Adipocyte (in vitro differentiated cells): ENCODE data around the gene CLSTN2.

Source experiments
- DNase-seq: peaks from one replicate; pipeline ENCODE4 v3.0.0-alpha.2; 2015; ENCODE audit warnings: low read depth
- H3K27me3 ChIP-seq: replicated peaks from 2 replicates; pipeline ENCODE4 v1.7.0; 2013; ENCODE audit warnings: mild to moderate bottlenecking, low read length, moderate library complexity; ENCODE audit not compliant: control insufficient read depth, insufficient read depth
- H3K36me3 ChIP-seq: 2 replicates; pipeline ENCODE4 v1.7.0; 2013; ENCODE audit warnings: low read length, mild to moderate bottlenecking, moderate library complexity; ENCODE audit not compliant: control insufficient read depth, insufficient read depth, severe bottlenecking
- H3K4me1 ChIP-seq: 2 replicates; pipeline ENCODE4 v1.7.0; 2013; ENCODE audit warnings: mild to moderate bottlenecking, low read length, moderate library complexity; ENCODE audit not compliant: control insufficient read depth, insufficient read depth
- H3K4me3 ChIP-seq: 2 replicates; pipeline ENCODE4 v1.7.0; 2013; ENCODE audit warnings: mild to moderate bottlenecking, low read length, moderate library complexity
- H3K9ac ChIP-seq: 2 replicates; pipeline ENCODE4 v1.7.0; 2013; ENCODE audit warnings: mild to moderate bottlenecking, low read length, moderate library complexity
- H3K9me3 ChIP-seq: 2 replicates; pipeline ENCODE4 v1.7.0; 2013; ENCODE audit warnings: mild to moderate bottlenecking, low read length, moderate library complexity; ENCODE audit not compliant: control insufficient read depth

CLSTN2 gene

DNA sequence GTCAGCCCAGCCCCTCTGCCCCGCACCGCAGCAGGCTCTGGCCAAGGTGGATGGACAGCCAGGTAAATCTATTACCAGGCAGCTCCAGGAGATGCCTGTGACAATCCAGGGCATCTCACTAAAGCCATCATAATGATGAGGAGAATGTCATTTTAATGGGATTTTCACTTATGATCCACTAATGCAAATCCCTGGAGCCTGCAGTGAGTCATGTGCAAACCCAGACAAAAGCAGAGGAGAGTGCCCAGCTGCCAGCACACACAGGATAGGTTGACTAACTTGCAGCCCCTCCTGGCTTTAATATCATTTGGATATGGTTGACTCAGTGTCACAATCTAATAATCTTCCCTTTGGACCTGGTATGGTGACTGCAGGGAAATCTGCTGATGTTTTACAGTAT is 536.0 kb downstream of the CLSTN2 start:
- H3K27me3 ChIP-seq = no peaks in the 10 kb centered on the region
- H3K36me3 ChIP-seq = no peaks in the 10 kb centered on the region
- no peaks in the 10 kb centered on the region for H3K9me3 ChIP-seq
- H3K4me1 ChIP-seq = peaks cover 31% of the 10 kb centered on the region
- DNase-seq = peak; percentile 25
- no peak overlapping the region for H3K9ac ChIP-seq
- H3K4me3 ChIP-seq = no peak overlapping the region

- H3K4me3 ChIP-seq = no peak overlapping the region
- H3K9me3 ChIP-seq = no peaks in the 10 kb centered on the region
- no peaks in the 10 kb centered on the region for H3K36me3 ChIP-seq
- no peak overlapping the region for H3K9ac ChIP-seq
- peaks cover 25% of the 10 kb centered on the region for H3K4me1 ChIP-seq
- peak; percentile 5 for DNase-seq
- no peaks in the 10 kb centered on the region for H3K27me3 ChIP-seq
These were observed 537.5 kb downstream of the CLSTN2 start for GRCh38 chr3:140472306-140473020.

- Histone ChIP-seq H3K9me3 (no peaks in the 10 kb centered on the region), H3K27me3 (no peaks in the 10 kb centered on the region), H3K9ac (no peak overlapping the region), H3K4me1 (peaks cover 7% of the 10 kb centered on the region), H3K4me3 (no peak overlapping the region), H3K36me3 (no peaks in the 10 kb centered on the region)
- no peak for DNase-seq
These were observed 552.6 kb downstream of the CLSTN2 start for GRCh38 chr3:140487566-140487965.

DNA sequence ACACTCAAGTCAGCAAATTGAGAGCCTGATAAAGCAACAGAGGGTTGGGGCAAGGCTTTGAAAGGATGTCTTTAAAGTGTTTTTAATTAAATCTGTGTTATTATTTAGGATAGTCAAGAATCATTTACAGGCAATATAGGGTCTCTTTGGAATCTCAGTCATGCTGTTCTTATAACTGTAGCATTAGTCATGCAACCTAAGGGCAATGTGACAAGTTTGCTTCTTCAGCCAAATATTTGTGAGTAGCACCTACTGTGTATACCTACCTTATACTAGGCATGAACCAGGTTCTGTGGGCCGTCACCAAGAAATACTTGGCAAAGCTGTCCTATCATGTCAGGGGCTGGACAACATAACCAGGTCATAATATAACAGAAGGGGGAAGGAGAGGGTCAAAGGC is 558.3 kb downstream of the CLSTN2 start:
- peaks cover 6% of the 10 kb centered on the region for H3K9me3 ChIP-seq
- no peak overlapping the region for H3K4me3 ChIP-seq
- no peaks in the 10 kb centered on the region for H3K4me1 ChIP-seq
- H3K27me3 ChIP-seq = peaks cover 8% of the 10 kb centered on the region
- H3K9ac ChIP-seq = no peak overlapping the region
- H3K36me3 ChIP-seq = no peaks in the 10 kb centered on the region
- no peak for DNase-seq

DNA sequence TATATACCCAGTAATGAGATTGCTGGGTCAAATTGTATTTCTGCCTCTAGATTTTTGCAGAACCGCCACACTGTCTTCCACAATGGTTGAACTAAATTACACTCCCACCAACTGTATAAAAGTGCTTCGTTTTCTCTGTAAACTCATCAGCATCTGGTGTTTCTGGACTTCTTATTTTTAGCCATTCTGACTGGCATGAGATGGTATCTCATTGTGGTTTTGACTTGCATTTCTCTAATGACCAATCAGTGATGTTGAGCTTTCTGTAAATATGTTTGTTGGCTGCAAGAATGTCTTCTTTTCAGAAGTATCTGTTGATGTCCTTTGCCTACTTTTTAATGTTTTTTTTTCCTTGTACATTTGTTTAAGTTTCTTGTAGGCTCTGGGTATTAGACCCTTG is 560.0 kb downstream of the CLSTN2 start:
- Histone ChIP-seq H3K9ac (no peak overlapping the region), H3K27me3 (peaks cover 8% of the 10 kb centered on the region), H3K36me3 (no peaks in the 10 kb centered on the region), H3K9me3 (peaks cover 6% of the 10 kb centered on the region), H3K4me1 (no peaks in the 10 kb centered on the region), H3K4me3 (no peak overlapping the region)
- peak; percentile 42 for DNase-seq

GRCh38 chr3:140497331-140497730 is 562.3 kb downstream of the CLSTN2 start:
- Histone ChIP-seq H3K9me3 (peaks cover 6% of the 10 kb centered on the region), H3K4me1 (peaks cover 13% of the 10 kb centered on the region), H3K9ac (no peak overlapping the region), H3K27me3 (peaks cover 8% of the 10 kb centered on the region), H3K4me3 (no peak overlapping the region), H3K36me3 (no peaks in the 10 kb centered on the region)
- no peak for DNase-seq

GRCh38 chr3:140499114-140499757 is 564.3 kb downstream of the CLSTN2 start:
- DNase-seq = peak; percentile 58

GRCh38 chr3:140500473-140500872 is 565.5 kb downstream of the CLSTN2 start:
- Histone ChIP-seq H3K9me3 (peaks cover 5% of the 10 kb centered on the region), H3K36me3 (no peaks in the 10 kb centered on the region), H3K9ac (no peak overlapping the region), H3K27me3 (peaks cover 8% of the 10 kb centered on the region), H3K4me3 (no peak overlapping the region), H3K4me1 (peaks cover 20% of the 10 kb centered on the region)
- DNase-seq = no peak

More at GRCh38 chr3:140499114-140499757, 564.3 kb downstream of the CLSTN2 start:
- Histone ChIP-seq H3K9ac (no peak overlapping the region), H3K9me3 (peaks cover 6% of the 10 kb centered on the region), H3K4me3 (no peak overlapping the region), H3K36me3 (no peaks in the 10 kb centered on the region), H3K27me3 (peaks cover 8% of the 10 kb centered on the region), H3K4me1 (peaks cover 13% of the 10 kb centered on the region)

GRCh38 chr3:140501061-140501769 is 566.2 kb downstream of the CLSTN2 start:
- H3K4me3 ChIP-seq = no peak overlapping the region
- DNase-seq = peak; percentile 36
- no peaks in the 10 kb centered on the region for H3K9me3 ChIP-seq
- peaks cover 28% of the 10 kb centered on the region for H3K4me1 ChIP-seq
- H3K36me3 ChIP-seq = no peaks in the 10 kb centered on the region
- H3K27me3 ChIP-seq = peaks cover 11% of the 10 kb centered on the region
- H3K9ac ChIP-seq = no peak overlapping the region

GRCh38 chr3:140501770-140502364 is 566.9 kb downstream of the CLSTN2 start:
- no peak for DNase-seq
- Histone ChIP-seq H3K9me3 (no peaks in the 10 kb centered on the region), H3K4me1 (peaks cover 30% of the 10 kb centered on the region), H3K27me3 (peaks cover 16% of the 10 kb centered on the region), H3K4me3 (no peak overlapping the region), H3K9ac (no peak overlapping the region), H3K36me3 (no peaks in the 10 kb centered on the region)

DNA sequence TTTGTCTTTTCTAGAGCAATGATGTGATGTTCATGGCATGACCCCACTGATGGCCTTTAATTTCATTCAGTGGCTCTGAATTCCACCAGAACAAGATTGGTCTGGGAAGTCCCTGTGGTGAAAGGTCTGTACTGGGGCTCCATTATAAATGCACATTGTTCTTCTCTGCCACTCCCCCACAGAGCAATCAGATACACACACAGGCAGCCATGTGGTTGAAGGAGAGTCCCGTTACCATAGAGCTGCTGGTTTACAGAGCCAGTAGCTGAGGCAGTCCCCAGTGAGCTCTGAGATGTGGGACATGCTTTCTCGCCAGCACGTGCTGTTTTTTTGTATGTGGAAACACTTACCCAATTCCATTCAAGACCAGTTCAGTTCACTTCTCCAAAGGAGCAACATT is 570.2 kb downstream of the CLSTN2 start:
- H3K27me3 ChIP-seq = peaks cover 24% of the 10 kb centered on the region
- no peak for DNase-seq
- peaks cover 30% of the 10 kb centered on the region for H3K4me1 ChIP-seq
- H3K9ac ChIP-seq = no peak overlapping the region
- no peak overlapping the region for H3K4me3 ChIP-seq
- no peaks in the 10 kb centered on the region for H3K36me3 ChIP-seq
- H3K9me3 ChIP-seq = peaks cover under 1% of the 10 kb centered on the region
